ENCODE results near the gene SMIM24. TPM values are rescaled to one million over a fixed set of nuclear protein-coding genes. Genes with fewer than 3 reads are reported as not detected.

SMIM24 gene
- total RNA-seq, 2 donors from 2014 or later = not detected

DNA sequence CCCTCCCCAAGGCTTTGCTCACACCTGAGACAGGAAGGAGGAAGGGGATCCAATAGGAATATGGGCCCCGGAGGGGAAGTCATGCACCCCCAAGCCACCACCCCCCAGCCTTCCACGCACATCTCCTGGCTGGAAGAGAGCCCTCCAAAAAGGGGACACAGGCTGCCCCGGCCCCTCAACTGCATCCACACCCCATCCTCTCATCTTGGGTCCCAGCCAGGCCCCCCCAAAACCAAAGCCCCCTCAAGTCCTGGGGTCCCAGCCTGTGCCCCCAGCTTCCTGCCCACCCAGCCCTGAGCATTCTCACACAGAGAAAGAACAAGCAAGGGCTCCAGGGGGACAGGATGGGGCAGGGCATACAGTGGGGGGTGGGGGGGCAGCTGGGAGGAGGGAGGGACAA lies 12.1 kb downstream of the SMIM24 start:
- WGBS, 2 experiments (ENCODE audit: insufficient coverage in 1 of 2, insufficient read length in 1 of 2) = 75% methylated on average over 2 of the region's 3 CpGs; no CpG with 5 or more reads in 1 of the 2 experiments
- Histone ChIP-seq H3K4me1 (ENCODE audit: control insufficient read depth, insufficient read depth, low read length) (no peaks in the 10 kb centered on the region), H3K36me3 (ENCODE audit: control insufficient read depth, insufficient read depth, low read length) (no peaks in the 10 kb centered on the region), H3K27ac (ENCODE audit: low read depth, low read length) (no peak overlapping the region), H3K27me3 (ENCODE audit: control insufficient read depth, insufficient read depth, low read length, poor library complexity, severe bottlenecking) (peaks cover 22% of the 10 kb centered on the region), H3K9ac (ENCODE audit: extremely low read depth, low read length, poor library complexity, severe bottlenecking) (no peak overlapping the region), H3K4me3 (ENCODE audit: low read length) (no peak overlapping the region), H3K9me3 (ENCODE audit: control insufficient read depth, low read length) (no peaks in the 10 kb centered on the region)
- TF ChIP-seq, protein P1, sequence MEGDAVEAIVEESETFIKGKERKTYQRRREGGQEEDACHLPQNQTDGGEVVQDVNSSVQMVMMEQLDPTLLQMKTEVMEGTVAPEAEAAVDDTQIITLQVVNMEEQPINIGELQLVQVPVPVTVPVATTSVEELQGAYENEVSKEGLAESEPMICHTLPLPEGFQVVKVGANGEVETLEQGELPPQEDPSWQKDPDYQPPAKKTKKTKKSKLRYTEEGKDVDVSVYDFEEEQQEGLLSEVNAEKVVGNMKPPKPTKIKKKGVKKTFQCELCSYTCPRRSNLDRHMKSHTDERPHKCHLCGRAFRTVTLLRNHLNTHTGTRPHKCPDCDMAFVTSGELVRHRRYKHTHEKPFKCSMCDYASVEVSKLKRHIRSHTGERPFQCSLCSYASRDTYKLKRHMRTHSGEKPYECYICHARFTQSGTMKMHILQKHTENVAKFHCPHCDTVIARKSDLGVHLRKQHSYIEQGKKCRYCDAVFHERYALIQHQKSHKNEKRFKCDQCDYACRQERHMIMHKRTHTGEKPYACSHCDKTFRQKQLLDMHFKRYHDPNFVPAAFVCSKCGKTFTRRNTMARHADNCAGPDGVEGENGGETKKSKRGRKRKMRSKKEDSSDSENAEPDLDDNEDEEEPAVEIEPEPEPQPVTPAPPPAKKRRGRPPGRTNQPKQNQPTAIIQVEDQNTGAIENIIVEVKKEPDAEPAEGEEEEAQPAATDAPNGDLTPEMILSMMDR (conservative IDR thresholded peaks at IDR 0.05) = no peak
- H3K27me3 Mint-ChIP-seq (ENCODE audit: insufficient read depth) = peaks cover 43% of the 10 kb centered on the region
- peaks cover 12% of the 10 kb centered on the region for H3K9me3 Mint-ChIP-seq
- H3K36me3 Mint-ChIP-seq (ENCODE audit: low read depth) = no peaks in the 10 kb centered on the region
- no peak for DNase-seq
- H3K4me3 Mint-ChIP-seq = no peak overlapping the region
- H3K27ac Mint-ChIP-seq = no peak overlapping the region
- peaks cover 2% of the 10 kb centered on the region for H3K4me1 Mint-ChIP-seq

DNA sequence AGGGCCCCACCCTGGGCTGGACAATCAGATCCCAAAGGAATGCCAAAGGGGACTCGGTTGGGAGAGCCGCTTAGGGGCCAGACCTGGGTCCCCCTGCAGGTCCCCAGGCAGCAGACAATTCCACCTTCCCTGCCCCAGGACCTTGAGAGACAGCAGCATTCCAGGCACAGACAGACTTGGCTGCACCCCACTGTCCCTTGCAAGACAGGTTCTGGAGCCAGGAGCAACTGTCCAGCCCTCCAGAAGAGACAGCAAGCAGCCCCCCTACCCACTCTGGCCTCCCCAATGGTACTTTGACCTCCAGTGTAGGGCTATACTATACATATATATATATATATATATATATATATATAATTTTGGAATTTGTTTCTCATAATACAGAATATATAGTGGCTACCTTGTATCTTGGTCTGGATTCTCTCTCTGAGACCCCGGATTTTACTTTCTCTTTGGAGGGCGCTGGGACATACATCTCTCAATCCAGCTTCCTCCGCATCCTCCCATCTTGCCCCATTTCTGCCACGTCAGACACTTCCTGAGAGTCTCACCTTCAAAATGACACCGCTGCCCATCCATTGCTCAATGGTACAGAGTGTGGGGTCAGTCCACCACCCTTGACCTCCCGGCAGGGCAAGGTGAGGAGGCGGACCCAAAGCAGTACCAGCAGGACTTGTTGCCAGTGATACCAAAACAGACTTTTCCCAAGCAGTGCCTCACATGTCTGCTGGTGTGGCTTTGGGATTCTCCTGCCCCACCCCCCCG lies 12.7 kb downstream of the SMIM24 start:
- no peaks in the 10 kb centered on the region for H3K4me1 ChIP-seq (ENCODE audit: control insufficient read depth, insufficient read depth, low read length)
- no peak overlapping the region for H3K9ac ChIP-seq (ENCODE audit: extremely low read depth, low read length, poor library complexity, severe bottlenecking)
- H3K9me3 ChIP-seq (ENCODE audit: control insufficient read depth, low read length) = no peaks in the 10 kb centered on the region
- peaks cover 12% of the 10 kb centered on the region for H3K9me3 Mint-ChIP-seq
- peaks cover 5% of the 10 kb centered on the region for H3K4me1 Mint-ChIP-seq
- DNase-seq = peak; percentile 56
- no peak overlapping the region for H3K27ac ChIP-seq (ENCODE audit: low read depth, low read length)
- no peak overlapping the region for H3K27ac Mint-ChIP-seq
- no peaks in the 10 kb centered on the region for H3K36me3 Mint-ChIP-seq (ENCODE audit: low read depth)
- H3K27me3 Mint-ChIP-seq (ENCODE audit: insufficient read depth) = peaks cover 48% of the 10 kb centered on the region
- H3K36me3 ChIP-seq (ENCODE audit: control insufficient read depth, insufficient read depth, low read length) = no peaks in the 10 kb centered on the region
- TF ChIP-seq, protein P1 (conservative IDR thresholded peaks at IDR 0.05) = no peak
- H3K4me3 Mint-ChIP-seq = no peak overlapping the region
- WGBS, 2 experiments (ENCODE audit: insufficient coverage in 1 of 2, insufficient read length in 1 of 2) = 93 to 98% methylated on average over 7 to 9 of the region's 10 CpGs
- H3K27me3 ChIP-seq (ENCODE audit: control insufficient read depth, insufficient read depth, low read length, poor library complexity, severe bottlenecking) = peaks cover 28% of the 10 kb centered on the region
- H3K4me3 ChIP-seq (ENCODE audit: low read length) = no peak overlapping the region

DNA sequence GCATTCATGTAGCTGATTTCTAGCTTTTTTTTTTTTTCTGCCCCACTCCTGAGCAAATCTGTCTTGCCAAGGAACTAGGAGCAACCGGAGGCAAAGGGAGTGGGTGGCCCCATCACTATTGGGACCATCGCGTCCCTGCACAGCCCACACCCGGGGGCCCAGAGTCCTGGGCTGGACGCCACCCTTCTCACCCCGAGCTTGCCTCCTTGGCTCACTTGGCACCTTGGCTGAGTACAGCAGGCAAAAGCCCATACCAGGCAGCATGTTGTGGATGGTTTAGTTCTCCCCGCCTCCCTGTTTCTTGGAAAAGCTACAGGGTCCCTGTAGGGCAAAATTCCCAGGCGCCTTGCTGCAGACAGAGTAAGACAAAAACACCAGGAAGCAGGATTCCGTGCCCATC lies 13.7 kb downstream of the SMIM24 start:
- TF ChIP-seq, protein P1 (conservative IDR thresholded peaks at IDR 0.05) = no peak
- Histone ChIP-seq H3K4me3 (ENCODE audit: low read length) (no peak overlapping the region), H3K4me1 (ENCODE audit: control insufficient read depth, insufficient read depth, low read length) (no peaks in the 10 kb centered on the region), H3K27ac (ENCODE audit: low read depth, low read length) (no peak overlapping the region), H3K9me3 (ENCODE audit: control insufficient read depth, low read length) (no peaks in the 10 kb centered on the region), H3K9ac (ENCODE audit: extremely low read depth, low read length, poor library complexity, severe bottlenecking) (no peak overlapping the region), H3K27me3 (ENCODE audit: control insufficient read depth, insufficient read depth, low read length, poor library complexity, severe bottlenecking) (peaks cover 33% of the 10 kb centered on the region), H3K36me3 (ENCODE audit: control insufficient read depth, insufficient read depth, low read length) (no peaks in the 10 kb centered on the region)
- Mint-ChIP-seq H3K4me1 (peaks cover 5% of the 10 kb centered on the region), H3K9me3 (peaks cover 12% of the 10 kb centered on the region), H3K27me3 (ENCODE audit: insufficient read depth) (peaks cover 56% of the 10 kb centered on the region), H3K4me3 (no peak overlapping the region), H3K36me3 (ENCODE audit: low read depth) (no peaks in the 10 kb centered on the region), H3K27ac (no peak overlapping the region)
- WGBS, 2 experiments (ENCODE audit: insufficient coverage in 1 of 2, insufficient read length in 1 of 2) = 90 to 91% methylated on average over 7 to 9 of the region's 9 CpGs
- no peak for DNase-seq
